HG02678 (cell line): ENCODE data around the gene SH3D19.
"Not testable (repeated sequence)": the region's sequence is repeated elsewhere in the genome, so short reads cannot be mapped to it uniquely, and the experiment has no call there.

Experiments
- ATAC-seq: cut with Tn5 transposase; IDR thresholded peaks from one replicate; pipeline ENCODE4 v1.9.1; 2021; ENCODE audit warnings: mild to moderate bottlenecking, moderate library complexity; ENCODE audit not compliant: unreplicated experiment

The SH3D19 gene

DNA sequence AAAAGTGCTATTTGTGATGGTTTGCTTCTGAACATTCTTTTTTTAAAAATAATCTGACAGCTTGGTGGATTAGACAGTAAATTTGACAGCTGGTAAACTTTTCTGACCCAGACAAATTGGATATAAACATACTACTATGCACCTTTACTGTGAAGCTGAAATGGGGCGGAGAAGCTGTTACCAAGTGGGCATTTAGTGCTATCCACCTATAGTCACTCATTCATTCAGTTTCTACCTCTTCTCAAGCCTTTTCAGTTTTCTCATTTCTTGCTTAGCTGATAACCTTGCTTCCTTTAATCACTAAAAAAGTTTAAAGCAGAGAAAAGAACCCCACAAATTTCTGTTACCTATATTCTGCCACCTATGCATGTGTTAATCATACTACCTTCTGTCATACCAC is 220.8 kb downstream of the SH3D19 start:
- ATAC-seq, result no peak

DNA sequence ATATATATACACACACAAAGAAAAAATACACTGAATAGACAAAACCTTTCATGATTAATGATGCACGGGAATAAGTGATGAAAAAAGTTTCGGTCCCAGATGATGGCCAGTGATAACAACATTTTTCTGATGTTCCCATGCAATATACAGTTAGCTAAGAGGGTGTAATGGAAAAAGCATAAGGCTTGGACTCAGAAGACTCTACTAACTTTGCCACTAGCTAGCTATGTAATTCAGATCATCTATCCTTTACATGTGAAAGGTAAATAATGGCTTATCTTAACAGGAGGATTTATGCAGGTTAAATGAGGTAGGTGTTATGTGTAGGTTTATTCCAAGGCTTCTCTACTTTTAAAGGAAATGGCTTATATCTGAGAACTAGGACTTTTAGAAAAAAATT is 221.6 kb downstream of the SH3D19 start:
- no peak for ATAC-seq

DNA sequence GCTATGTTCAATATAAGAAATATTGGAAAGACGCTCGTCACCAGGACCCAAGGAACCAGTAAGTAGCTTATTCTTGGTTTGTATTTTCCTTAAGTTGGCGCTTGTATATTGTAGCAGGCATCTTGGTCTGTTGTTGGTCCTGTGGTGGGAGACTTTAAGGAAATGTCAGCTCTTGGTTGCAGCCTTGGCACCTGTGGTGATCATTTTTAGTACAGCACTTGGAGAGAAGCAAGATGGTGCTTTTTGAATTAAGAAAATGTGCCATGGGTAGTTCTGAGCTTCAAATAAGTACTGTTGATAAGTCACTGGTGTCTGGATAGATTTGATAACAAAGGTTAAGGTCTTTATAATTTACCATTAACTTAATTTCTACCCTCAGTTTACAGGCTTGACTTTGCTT is 224.9 kb downstream of the SH3D19 start:
- no peak for ATAC-seq

DNA sequence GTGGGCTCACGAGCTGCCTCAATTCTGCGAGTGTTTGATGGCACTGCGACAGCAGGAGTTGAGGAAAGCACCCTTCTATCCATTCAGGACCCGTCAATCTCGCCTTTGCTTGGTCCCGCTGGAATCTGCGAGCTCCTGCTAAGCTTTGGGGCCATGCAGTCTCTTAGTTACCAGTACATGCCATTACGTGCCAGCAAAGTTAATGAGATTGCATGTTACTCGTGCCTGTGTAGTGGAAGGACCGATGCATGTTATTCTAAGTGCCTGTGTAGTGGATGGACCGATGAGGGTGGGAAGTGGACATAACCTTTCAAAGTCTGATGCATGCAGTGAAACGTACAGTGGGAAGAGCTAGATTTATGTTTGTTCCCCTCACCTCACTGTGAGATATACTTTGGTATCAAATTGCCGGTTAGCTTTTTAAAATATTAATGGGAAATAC is 225.4 kb downstream of the SH3D19 start:
- ATAC-seq, result peak; percentile 3

GRCh38 chr4:151099229-151099975 is 226.0 kb downstream of the SH3D19 start, which contains the start of gene RPS3A:
Gene RPS3A (plus strand): TSS chr4:151099628. CDS start chr4:151099653, 25 bp downstream.
- ATAC-seq, result peak; percentile 94

- ATAC-seq, result no peak
These were observed 226.5 kb downstream of the SH3D19 start for GRCh38 chr4:151098979-151099228.

DNA sequence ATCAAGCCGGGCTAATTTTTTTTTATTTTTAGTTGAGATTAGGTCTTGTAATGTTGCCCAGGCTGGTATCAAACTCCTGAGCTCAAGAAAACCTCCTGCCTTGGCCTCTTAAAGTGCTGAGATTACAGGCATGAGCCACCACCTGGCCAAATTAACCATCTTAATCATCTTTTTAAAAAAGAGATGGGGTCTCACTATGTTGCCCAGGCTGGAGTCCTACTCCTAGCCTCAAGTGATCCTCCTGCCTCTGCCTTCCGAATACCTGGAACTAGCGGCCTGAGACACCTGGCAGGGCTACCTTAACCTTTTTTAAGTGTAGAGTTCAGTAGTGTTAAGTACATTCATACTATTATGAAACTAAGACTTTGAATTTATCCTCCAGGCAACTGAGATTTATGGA is 227.6 kb downstream of the SH3D19 start:
- ATAC-seq, result no peak

DNA sequence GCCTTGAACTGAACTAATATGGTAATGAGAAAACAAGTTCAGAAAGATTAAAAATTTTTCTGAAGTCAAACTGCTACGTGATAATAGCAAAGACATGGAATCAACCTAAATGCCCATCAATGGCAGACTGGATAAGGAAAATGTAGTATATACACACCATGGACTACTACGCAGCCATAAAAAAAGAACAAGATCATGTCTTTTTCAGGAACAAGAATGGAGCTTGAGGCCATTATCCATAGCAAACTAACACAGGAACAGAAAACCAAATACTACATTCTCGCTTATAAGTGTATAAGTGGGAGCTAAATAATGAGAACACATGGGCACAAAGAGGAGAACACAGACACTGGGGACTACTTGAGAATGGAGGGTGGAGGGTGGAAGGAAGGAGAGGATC is 230.3 kb downstream of the SH3D19 start:
- ATAC-seq, result no peak

DNA sequence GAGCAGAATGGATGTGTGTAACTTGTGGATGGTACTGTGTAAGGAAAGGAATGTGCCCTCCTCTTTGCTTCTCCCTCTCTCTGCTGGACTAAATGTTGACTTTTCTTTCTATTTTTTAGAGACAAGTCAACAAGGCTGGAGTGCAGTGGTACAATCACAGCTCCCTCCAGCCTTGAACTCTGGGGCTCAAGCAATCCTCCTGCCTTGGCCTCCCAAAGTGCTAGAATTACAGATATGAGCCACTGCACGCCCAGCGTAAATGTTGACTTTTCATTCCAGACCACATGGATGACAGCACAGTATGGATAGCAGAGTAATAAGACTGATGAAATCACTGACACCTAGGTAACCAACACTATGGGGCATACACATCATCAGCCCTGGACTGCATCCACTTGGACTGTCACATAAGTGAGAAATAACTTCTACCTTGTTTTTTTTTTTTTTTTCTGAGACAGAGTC is 231.1 kb downstream of the SH3D19 start:
- no peak for ATAC-seq

DNA sequence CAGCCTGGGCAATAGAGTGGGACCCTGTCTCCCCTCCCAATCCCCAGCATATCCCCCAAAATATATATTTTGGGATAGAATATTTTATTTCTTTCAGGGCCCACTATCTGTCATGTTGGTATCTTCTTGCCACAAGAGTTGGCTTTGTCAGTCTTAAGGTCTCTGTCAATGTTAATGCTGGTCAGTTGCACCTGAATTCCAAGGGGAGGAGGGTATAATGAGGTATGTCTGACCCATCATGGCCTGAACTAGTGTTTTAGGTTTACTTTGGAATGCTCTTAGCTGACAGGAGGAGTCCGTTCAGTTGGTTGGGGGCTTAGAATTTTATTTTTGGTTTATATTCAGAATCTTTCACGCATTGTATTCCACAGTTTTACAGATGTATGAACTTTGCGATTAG is 232.2 kb downstream of the SH3D19 start:
- ATAC-seq, result no peak

GRCh38 chr4:151092488-151092887 is 232.9 kb downstream of the SH3D19 start:
- no peak for ATAC-seq

GRCh38 chr4:151091047-151091446 is 234.4 kb downstream of the SH3D19 start:
- no peak for ATAC-seq

DNA sequence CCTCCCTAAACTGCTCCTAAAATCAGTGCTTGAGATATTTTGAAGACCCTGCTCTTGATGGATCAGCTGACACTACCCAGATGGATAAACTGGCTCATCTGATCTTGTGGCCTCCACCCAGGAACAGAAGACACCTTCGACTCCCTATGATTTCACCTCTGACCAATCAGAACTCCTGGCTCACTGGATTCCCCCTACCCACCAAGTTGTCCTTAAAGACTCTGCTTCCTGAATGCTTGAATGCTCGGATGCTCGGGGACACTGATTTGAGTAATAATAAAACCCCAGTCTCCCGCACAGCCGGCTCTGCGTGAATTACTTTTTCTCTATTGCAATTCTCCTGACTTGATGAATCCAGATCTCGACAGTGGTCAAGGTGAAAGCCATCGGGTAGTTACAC is 237.9 kb downstream of the SH3D19 start:
- ATAC-seq, result no peak

DNA sequence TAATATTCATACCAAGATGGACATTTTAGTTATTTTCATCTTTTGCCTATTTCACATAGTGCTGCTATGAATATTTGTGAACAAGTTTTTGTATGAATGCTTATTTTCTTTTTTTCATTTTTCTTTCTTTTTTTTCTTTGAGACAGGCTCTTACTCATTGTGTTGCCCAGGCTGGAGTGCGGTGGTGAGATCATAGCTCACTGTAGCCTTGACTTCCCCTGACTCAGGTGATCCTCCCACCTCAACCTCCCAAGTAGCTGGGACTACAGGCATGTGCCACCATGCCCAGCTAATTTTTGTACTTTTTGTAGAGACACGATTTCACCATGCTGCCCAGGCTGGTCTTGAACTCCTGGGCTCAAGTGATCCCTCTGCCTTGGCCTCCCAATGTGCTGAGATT is 247.4 kb downstream of the SH3D19 start:
- ATAC-seq, result not testable (repeated sequence)

GRCh38 chr4:151074416-151074916 is 250.9 kb downstream of the SH3D19 start:
- ATAC-seq, result no peak
